ENCODE results near the gene ZBTB12. TPM values are rescaled to one million over a fixed set of nuclear protein-coding genes. Genes with fewer than 3 reads are reported as not detected.

Gene ZBTB12
- total and polyA plus RNA-seq, 2 of the 13 experiments (the other 11 are each of a cell fraction or from before 2014, with no cell fraction given) = 4.8 to 6.0 TPM

DNA sequence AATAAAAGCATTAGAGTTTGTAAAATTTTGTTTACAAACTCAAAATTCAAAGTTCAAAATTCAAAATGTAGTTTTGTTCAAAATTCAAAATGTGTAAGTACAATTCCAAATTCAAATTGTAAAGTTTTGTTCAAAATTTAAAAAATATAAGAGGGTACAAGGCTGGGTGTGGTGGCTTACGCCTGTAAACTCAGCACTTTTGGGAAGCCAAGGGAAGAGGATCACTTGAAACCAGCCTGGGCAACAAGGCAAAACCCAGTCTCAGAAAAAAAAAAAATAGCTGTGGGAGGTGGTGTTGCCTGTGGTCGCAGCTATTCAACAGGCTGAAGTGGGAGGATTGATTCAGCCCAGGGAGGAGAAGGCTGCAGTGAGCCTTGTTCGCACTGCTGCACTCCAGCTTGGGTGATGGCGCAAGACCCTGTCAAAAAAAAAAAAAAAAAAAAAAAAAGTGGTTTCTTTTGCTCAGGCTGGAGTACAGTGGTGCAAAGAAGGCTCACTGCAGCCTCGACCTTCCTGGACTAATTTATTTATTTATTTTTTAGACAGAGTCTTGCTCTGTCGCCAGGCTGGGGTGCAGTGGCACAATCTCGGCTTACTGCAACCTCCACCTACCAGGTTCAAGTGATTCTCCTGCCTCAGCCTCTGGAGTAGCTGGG, 5.4 kb upstream of the ZBTB12 start (continued):
- TF ChIP-seq ZBTB3 (CRISPR knock-in tag; IDR thresholded peaks at IDR 0.05; ENCODE audit: borderline replicate concordance, low read depth) (peak; percentile 74; the same call in 1 of the 2 replicates), RARA (CRISPR knock-in tag; IDR thresholded peaks at IDR 0.05) (no peak), ATAD3A (CRISPR knock-in tag; IDR thresholded peaks at IDR 0.05) (no peak), ZNF574 (CRISPR knock-in tag; IDR thresholded peaks at IDR 0.05) (no peak), NCOA5 (CRISPR knock-in tag; IDR thresholded peaks at IDR 0.05) (no peak), SUZ12 (IDR thresholded peaks at IDR 0.05; ENCODE audit: low read depth, low read length) (no peak), ZNF547 (CRISPR knock-in tag; IDR thresholded peaks at IDR 0.05) (no peak), SMARCC2 (IDR thresholded peaks at IDR 0.05) (no peak)
- TF ChIP-seq, protein P1, sequence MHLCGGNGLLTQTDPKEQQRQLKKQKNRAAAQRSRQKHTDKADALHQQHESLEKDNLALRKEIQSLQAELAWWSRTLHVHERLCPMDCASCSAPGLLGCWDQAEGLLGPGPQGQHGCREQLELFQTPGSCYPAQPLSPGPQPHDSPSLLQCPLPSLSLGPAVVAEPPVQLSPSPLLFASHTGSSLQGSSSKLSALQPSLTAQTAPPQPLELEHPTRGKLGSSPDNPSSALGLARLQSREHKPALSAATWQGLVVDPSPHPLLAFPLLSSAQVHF (CRISPR knock-in tag; IDR thresholded peaks at IDR 0.05) = no peak
- TF ChIP-seq, protein P2, sequence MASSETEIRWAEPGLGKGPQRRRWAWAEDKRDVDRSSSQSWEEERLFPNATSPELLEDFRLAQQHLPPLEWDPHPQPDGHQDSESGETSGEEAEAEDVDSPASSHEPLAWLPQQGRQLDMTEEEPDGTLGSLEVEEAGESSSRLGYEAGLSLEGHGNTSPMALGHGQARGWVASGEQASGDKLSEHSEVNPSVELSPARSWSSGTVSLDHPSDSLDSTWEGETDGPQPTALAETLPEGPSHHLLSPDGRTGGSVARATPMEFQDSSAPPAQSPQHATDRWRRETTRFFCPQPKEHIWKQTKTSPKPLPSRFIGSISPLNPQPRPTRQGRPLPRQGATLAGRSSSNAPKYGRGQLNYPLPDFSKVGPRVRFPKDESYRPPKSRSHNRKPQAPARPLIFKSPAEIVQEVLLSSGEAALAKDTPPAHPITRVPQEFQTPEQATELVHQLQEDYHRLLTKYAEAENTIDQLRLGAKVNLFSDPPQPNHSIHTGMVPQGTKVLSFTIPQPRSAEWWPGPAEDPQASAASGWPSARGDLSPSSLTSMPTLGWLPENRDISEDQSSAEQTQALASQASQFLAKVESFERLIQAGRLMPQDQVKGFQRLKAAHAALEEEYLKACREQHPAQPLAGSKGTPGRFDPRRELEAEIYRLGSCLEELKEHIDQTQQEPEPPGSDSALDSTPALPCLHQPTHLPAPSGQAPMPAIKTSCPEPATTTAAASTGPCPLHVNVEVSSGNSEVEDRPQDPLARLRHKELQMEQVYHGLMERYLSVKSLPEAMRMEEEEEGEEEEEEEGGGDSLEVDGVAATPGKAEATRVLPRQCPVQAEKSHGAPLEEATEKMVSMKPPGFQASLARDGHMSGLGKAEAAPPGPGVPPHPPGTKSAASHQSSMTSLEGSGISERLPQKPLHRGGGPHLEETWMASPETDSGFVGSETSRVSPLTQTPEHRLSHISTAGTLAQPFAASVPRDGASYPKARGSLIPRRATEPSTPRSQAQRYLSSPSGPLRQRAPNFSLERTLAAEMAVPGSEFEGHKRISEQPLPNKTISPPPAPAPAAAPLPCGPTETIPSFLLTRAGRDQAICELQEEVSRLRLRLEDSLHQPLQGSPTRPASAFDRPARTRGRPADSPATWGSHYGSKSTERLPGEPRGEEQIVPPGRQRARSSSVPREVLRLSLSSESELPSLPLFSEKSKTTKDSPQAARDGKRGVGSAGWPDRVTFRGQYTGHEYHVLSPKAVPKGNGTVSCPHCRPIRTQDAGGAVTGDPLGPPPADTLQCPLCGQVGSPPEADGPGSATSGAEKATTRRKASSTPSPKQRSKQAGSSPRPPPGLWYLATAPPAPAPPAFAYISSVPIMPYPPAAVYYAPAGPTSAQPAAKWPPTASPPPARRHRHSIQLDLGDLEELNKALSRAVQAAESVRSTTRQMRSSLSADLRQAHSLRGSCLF (CRISPR knock-in tag; IDR thresholded peaks at IDR 0.05; ENCODE audit: borderline replicate concordance) = no peak
- TF ChIP-seq, protein P3, sequence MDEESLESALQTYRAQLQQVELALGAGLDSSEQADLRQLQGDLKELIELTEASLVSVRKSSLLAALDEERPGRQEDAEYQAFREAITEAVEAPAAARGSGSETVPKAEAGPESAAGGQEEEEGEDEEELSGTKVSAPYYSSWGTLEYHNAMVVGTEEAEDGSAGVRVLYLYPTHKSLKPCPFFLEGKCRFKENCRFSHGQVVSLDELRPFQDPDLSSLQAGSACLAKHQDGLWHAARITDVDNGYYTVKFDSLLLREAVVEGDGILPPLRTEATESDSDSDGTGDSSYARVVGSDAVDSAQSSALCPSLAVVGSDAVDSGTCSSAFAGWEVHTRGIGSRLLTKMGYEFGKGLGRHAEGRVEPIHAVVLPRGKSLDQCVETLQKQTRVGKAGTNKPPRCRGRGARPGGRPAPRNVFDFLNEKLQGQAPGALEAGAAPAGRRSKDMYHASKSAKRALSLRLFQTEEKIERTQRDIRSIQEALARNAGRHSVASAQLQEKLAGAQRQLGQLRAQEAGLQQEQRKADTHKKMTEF (CRISPR knock-in tag; IDR thresholded peaks at IDR 0.05) = peak; percentile 47
- TF ChIP-seq, protein P4, sequence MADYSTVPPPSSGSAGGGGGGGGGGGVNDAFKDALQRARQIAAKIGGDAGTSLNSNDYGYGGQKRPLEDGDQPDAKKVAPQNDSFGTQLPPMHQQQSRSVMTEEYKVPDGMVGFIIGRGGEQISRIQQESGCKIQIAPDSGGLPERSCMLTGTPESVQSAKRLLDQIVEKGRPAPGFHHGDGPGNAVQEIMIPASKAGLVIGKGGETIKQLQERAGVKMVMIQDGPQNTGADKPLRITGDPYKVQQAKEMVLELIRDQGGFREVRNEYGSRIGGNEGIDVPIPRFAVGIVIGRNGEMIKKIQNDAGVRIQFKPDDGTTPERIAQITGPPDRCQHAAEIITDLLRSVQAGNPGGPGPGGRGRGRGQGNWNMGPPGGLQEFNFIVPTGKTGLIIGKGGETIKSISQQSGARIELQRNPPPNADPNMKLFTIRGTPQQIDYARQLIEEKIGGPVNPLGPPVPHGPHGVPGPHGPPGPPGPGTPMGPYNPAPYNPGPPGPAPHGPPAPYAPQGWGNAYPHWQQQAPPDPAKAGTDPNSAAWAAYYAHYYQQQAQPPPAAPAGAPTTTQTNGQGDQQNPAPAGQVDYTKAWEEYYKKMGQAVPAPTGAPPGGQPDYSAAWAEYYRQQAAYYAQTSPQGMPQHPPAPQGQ (CRISPR knock-in tag; IDR thresholded peaks at IDR 0.05; ENCODE audit: borderline replicate concordance) = no peak

All from HepG2 (cell line).